SHP77 (cell line): ENCODE results near the gene DKK3.

Experiments used
- DNase-seq, 2 experiments: peaks; one replicate each; lab custom pipeline; 2025; lab: John Stamatoyannopoulos, UW

DKK3 gene

GRCh38 chr11:11937957-11938356 is 70.5 kb downstream of the DKK3 start:
- DNase-seq = no peak

DNA sequence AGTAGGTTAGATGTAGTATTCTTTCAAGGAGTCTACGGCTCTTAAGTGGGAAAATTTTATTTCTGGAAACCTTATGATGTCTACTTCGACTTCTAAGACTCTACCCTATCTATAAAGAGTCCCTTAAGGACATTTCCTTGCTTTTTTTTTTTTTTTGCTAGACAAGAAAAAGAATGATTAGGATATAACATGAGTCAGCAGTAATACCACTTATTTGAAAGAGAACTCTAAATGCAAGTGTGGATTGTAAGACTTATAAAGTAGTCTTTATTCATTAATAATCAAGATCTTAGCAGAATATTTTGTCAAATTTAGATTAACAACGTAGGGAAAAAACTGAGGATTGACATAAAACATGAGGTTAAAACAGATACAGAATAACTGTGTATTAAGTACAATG is 71.0 kb downstream of the DKK3 start:
- no peak for DNase-seq

- DNase-seq = no peak
These were observed 72.9 kb downstream of the DKK3 start for GRCh38 chr11:11935536-11935935.

GRCh38 chr11:11931461-11932055 is 76.9 kb downstream of the DKK3 start:
- DNase-seq = no peak

DNA sequence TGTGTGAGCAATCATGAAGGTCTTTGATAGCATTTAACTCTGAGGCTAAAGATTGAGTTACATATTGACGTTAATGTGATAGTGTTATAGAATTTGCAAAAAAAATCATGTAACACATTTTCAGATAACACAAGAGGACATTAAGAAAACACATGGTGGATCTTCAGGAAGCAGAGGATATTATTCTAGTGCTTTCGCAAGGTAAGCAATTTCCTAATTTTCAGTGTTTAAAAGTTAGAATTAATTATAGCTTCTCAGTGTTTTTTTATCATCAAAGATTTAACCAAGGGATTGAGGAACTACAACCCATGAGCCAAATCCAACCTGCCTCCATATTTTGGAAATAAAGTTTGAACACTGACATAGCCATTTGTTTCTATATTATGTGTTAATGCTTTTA is 78.5 kb downstream of the DKK3 start:
- DNase-seq = no peak

GRCh38 chr11:11923828-11924227 is 84.6 kb downstream of the DKK3 start:
- no peak for DNase-seq

DNA sequence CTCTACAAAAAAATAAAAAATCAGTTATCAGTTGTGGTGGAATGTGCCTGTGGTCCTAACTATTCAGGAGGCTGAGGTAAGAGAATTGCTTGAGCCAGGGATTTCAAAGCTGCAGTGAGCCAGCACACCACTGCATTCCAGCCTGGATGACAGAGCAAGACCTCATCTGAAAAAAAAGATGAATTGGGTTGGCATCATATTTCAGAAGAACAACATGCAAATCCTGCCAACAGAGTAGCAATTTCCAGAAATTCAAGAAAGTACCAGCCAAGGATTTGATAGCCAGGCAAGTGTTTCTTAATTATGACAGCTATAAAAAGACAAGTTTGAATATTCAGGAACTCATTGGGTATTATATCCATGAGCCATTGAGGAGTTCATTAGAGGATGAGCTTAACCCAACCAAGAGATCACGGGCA is 91.4 kb downstream of the DKK3 start:
- no peak for DNase-seq

DNA sequence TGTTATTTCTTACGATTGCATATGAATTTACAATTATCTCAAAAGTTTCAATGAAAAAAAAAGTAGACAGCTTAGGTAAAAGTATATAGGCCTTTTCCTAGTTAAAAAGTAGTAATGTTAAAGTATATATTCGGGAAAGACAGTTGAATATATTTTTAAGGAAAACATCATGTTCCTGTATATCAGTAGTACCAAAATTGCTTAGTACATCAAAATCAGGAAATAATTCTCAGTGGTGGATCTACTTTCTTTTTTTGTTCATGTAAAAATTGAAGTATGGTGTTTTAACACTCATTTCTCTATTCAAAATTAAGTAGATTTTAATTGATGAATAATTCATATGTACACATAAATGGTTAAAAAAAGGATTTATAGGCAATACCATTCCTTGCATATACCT is 92.8 kb downstream of the DKK3 start:
- DNase-seq = no peak

DNA sequence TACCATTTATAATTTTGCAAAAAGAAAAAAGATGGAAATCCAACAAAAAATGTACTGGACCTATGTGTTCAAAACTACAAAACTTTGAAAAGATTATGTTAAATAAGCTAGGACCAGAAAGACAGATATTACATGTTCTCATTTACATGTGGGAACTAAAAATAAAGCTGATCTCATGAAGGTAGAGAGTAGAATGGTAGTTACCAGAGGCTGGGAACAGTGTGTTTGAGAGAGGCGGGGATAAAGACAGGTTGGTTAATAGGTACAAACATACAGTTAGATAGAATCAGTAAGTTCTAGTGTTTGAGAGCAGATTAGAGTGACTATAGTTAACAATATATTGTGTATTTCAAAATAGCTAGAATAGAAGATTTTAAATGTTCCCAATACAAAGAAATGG is 95.0 kb downstream of the DKK3 start:
- no peak for DNase-seq
